Uterus (tissue), 4 donors: ENCODE data around the gene TMPRSS9. TPM values are rescaled to one million over a fixed set of nuclear protein-coding genes. Genes with fewer than 3 reads are reported as not detected.

Experiments
- DNase-seq, 2 donors: peaks; one replicate each; pipeline ENCODE4 v3.0.0-alpha.2; 2019 to 2020
- H3K27ac ChIP-seq, 2 donors: fragments of 200-600 bp; sonication (generic); 1 replicate in 1 of 2; 2 replicates in 1 of 2; pipeline ENCODE4 v1.5.1; 2016 to 2018
- H3K27me3 ChIP-seq, 2 donors: fragments of 200-600 bp; sonication (generic); one replicate each; pipeline ENCODE4 v1.5.1; 2018 to 2019; ENCODE audit warnings: control low read depth in 1 of 2
- H3K36me3 ChIP-seq, 2 donors: fragments of 200-600 bp; sonication (generic); one replicate each; pipeline ENCODE4 v1.5.1; 2019; ENCODE audit warnings: control low read depth in 1 of 2
- H3K4me1 ChIP-seq, 2 donors: fragments of 200-600 bp; sonication (generic); one replicate each; pipeline ENCODE4 v1.5.1; 2018 to 2019; ENCODE audit warnings: control low read depth in 1 of 2
- H3K4me3 ChIP-seq, 2 donors: fragments of 200-600 bp; sonication (generic); 1 replicate in 1 of 2; 2 replicates in 1 of 2; pipeline ENCODE4 v1.5.1; 2018 to 2019; ENCODE audit warnings: mild to moderate bottlenecking in 1 of 2
- H3K9me3 ChIP-seq, 2 donors: fragments of 200-600 bp; sonication (generic); one replicate each; pipeline ENCODE4 v1.5.1; 2019; ENCODE audit warnings: control low read depth in 1 of 2
- POLR2A ChIP-seq, 2 donors: fragments of 450-650 bp; IDR thresholded peaks; one replicate each; pipeline ENCODE4 v1.6.1; 2016; ENCODE audit warnings: antibody characterized with exemption in 2 of 2, mild to moderate bottlenecking in 1 of 2, moderate library complexity in 1 of 2
- intact Hi-C: fragments of 100-400 bp; cut with DNase I; formaldehyde crosslinking; loops from one replicate; pipeline ENCODE4 v1.15.1; 2023; ENCODE audit warnings: low total_unique reads
- total RNA-seq, 4 donors: library from RNA; depleted of rRNA in 3 of 4; stranded (reverse); fragments of >200 nt in 3 of 4; gene quantifications; one replicate each; pipeline versions ENCODE4 v1.1.0 to v1.2.4, GENCODE V29; 2014 to 2023
- TF ChIP-seq, protein P1 (sequence below), 4 experiments: fragments of 200-600 bp in 2 of 4; fragments of 450-650 bp in 2 of 4; sonication (generic) in 2 of 4; IDR thresholded peaks; one replicate each; pipeline ENCODE4 v1.5.1; 2016 to 2019; ENCODE audit warnings: antibody characterized with exemption in 4 of 4, mild to moderate bottlenecking in 2 of 4, moderate library complexity in 1 of 4
- donor health status: DM: yes; HTN: yes; CAD: no.

Gene TMPRSS9
- total RNA-seq, 4 donors from 2014 or later = 0.69 TPM; not detected in 3

DNA sequence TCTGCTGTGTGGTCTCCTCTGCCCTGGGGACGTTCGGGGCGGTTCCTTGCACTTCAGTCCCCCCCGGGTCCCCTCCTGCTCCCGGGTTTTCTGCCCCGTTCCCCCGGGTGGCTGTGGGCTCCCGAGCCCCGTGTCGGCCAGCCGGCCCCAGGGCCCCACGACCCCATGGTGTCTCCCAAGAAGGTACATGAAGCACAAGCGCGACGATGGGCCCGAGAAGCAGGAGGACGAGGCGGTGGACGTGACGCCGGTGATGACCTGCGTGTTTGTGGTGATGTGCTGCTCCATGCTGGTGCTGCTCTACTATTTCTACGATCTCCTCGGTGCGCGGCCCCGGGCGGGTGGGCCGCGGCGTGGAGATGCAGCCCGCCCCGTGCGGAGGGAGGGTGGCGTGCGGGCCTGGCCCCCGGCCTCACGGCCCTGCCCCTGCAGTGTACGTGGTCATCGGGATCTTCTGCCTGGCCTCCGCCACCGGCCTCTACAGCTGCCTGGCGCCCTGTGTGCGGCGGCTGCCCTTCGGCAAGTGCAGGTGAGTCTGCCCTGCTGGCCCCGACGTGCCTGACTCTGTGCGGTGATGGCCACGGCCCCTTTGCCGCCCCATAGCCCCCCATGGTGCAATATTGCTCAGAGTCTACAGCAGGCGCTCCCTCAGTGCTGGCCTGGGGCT lies 20.3 kb upstream of the TMPRSS9 start:
- no peak for DNase-seq
- no peak overlapping the region for H3K27ac ChIP-seq
- H3K4me3 ChIP-seq = no peak overlapping the region
- intact Hi-C loops = no loop called here
- TF ChIP-seq, protein P1, sequence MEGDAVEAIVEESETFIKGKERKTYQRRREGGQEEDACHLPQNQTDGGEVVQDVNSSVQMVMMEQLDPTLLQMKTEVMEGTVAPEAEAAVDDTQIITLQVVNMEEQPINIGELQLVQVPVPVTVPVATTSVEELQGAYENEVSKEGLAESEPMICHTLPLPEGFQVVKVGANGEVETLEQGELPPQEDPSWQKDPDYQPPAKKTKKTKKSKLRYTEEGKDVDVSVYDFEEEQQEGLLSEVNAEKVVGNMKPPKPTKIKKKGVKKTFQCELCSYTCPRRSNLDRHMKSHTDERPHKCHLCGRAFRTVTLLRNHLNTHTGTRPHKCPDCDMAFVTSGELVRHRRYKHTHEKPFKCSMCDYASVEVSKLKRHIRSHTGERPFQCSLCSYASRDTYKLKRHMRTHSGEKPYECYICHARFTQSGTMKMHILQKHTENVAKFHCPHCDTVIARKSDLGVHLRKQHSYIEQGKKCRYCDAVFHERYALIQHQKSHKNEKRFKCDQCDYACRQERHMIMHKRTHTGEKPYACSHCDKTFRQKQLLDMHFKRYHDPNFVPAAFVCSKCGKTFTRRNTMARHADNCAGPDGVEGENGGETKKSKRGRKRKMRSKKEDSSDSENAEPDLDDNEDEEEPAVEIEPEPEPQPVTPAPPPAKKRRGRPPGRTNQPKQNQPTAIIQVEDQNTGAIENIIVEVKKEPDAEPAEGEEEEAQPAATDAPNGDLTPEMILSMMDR (IDR thresholded peaks at IDR 0.05) = no peak
- TF ChIP-seq POLR2A (IDR thresholded peaks at IDR 0.05) = no peak
- H3K4me1 ChIP-seq = no peaks in the 10 kb centered on the region
- H3K9me3 ChIP-seq = no peaks in the 10 kb centered on the region
- no peaks in the 10 kb centered on the region for H3K36me3 ChIP-seq
- no peaks in the 10 kb centered on the region for H3K27me3 ChIP-seq

DNA sequence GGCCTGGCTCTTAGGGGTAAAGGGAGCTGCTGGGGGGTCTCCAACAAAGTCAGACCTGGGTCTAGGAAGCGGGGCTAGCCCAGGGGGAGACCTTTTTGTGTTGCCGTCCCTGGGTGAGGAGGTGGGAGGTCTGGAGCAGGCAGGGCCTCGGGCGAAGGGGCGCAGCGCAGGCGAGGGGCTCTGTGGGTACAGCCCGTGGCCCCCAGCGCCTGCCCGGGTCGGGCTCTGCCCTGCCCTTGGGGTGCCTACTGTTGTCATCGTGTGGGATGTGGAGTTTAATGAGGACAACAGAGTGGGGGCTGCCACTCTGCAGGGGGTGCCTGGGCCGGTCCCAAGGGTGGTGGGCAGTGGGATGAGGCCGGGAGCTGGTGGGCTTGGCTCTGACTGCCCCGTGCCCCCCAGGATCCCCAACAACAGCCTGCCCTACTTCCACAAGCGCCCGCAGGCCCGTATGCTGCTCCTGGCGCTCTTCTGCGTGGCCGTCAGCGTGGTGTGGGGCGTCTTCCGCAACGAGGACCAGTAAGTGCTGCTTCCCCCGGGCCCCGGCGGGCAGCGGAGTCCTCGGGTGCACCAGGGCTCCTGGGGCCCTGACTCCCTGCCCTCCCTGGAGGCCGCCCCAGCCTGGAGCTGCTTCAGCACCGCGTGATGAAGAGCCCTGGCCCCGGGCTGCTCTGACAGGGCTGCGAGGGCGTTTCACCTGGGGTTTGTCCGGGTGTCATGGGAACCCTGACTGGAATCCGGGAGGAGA lies 19.4 kb upstream of the TMPRSS9 start:
- no peak overlapping the region for H3K27ac ChIP-seq
- H3K9me3 ChIP-seq = no peaks in the 10 kb centered on the region
- no peaks in the 10 kb centered on the region for H3K36me3 ChIP-seq
- H3K27me3 ChIP-seq = no peaks in the 10 kb centered on the region
- intact Hi-C loops = no loop called here
- H3K4me3 ChIP-seq = no peak overlapping the region
- no peak for DNase-seq
- no peaks in the 10 kb centered on the region for H3K4me1 ChIP-seq
- TF ChIP-seq POLR2A (IDR thresholded peaks at IDR 0.05) = no peak
- TF ChIP-seq, protein P1 (IDR thresholded peaks at IDR 0.05) = no peak

DNA sequence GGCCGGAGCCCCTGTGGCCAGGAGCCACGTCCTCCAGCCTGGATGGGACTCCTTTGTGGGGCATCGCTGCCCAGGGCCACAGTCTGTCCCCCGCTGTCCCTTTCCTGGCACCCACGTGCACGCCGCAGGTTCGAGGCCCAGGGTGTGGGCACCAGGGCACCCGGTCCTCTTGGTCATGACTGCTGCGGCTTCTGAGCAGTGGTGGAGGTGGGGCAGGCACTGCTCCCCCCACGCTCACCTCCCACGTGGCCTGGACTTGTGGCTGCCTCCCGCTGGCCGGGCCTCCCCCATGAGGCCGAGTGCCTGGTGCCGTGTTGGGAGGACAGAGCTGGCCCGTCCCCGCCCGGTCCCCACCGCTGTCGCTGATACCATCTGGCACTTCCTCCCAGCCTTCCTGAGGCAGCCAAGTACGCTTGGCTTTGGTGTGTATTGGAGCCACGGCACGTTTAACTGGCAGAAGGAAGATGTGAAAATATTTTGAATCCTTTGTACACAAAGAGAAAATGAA lies 18.8 kb upstream of the TMPRSS9 start:
- no peaks in the 10 kb centered on the region for H3K27me3 ChIP-seq
- intact Hi-C loops = no loop called here
- H3K9me3 ChIP-seq = no peaks in the 10 kb centered on the region
- no peaks in the 10 kb centered on the region for H3K4me1 ChIP-seq
- H3K36me3 ChIP-seq = no peaks in the 10 kb centered on the region
- no peak overlapping the region for H3K27ac ChIP-seq
- no peak overlapping the region for H3K4me3 ChIP-seq
- DNase-seq = no peak
- TF ChIP-seq, protein P1 (IDR thresholded peaks at IDR 0.05) = no peak
- no peak for TF ChIP-seq POLR2A (IDR thresholded peaks at IDR 0.05)

DNA sequence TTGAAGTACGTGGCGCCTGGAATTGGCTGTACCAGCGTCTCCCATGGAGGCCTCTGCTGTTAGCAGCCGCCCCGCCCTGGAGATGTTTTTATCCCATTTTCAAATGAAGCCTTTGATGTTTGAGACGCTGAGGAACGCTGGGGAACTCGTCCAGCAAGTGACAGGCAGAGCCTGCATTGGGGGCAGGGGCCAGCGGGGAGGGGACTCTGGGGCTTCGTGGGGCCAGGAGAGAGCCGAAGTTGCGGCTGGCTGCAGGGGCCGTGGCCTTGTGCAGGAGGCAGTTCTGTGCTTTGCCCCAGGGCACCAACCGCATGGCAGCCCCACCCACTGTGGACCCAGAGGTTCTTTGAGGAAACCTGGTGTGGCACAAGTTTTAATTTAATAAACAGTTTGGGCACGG lies 18.1 kb upstream of the TMPRSS9 start:
- no peak for DNase-seq
- TF ChIP-seq, protein P1 (IDR thresholded peaks at IDR 0.05) = no peak
- no peaks in the 10 kb centered on the region for H3K4me1 ChIP-seq
- no peaks in the 10 kb centered on the region for H3K9me3 ChIP-seq
- no peaks in the 10 kb centered on the region for H3K27me3 ChIP-seq
- H3K36me3 ChIP-seq = no peaks in the 10 kb centered on the region
- intact Hi-C loops = no loop called here
- H3K27ac ChIP-seq = no peak overlapping the region
- no peak overlapping the region for H3K4me3 ChIP-seq

DNA sequence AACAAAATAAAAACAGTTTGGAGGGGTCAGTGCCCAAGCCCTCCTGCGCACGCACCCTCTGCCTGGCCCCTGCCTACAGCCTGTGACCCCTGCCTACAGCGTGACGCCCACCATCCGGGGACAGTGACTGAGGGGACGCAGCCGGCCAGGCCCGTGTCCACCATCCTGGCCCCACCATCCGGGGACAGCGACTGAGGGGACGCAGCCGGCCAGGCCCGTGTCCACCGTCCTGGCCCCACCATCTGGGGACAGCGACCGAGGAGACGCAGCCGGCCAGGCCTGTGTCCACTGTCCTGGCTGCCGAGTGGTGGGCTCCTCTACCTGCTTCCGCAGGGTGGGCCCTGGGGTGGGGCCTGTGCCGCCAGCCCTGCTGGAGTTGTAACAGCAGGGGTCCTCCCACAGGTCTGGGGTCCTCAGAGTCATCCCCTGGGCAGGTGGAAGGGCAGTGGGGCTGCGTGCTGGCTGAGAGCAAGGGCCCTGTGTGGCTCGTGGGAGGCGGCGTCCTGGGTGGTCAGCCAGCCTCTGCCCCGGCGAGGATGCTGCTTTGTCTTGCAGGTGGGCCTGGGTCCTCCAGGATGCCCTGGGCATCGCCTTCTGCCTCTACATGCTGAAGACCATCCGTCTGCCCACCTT lies 17.3 kb upstream of the TMPRSS9 start:
- H3K27ac ChIP-seq = no peak overlapping the region
- no peak for DNase-seq
- no peak overlapping the region for H3K4me3 ChIP-seq
- H3K36me3 ChIP-seq = no peaks in the 10 kb centered on the region
- H3K4me1 ChIP-seq = no peaks in the 10 kb centered on the region
- H3K9me3 ChIP-seq = no peaks in the 10 kb centered on the region
- intact Hi-C loops = no loop called here
- TF ChIP-seq, protein P1 (IDR thresholded peaks at IDR 0.05) = no peak
- TF ChIP-seq POLR2A (IDR thresholded peaks at IDR 0.05) = no peak
- H3K27me3 ChIP-seq = no peaks in the 10 kb centered on the region
